GM21723 (cell line): ENCODE measurements around the gene BRMS1.
"Not testable (repeated sequence)": the region's sequence is repeated elsewhere in the genome, so short reads cannot be mapped to it uniquely, and the experiment has no call there.

ENCODE experiments used
- ATAC-seq: cut with Tn5 transposase; IDR thresholded peaks from one replicate; pipeline ENCODE4 v1.9.1; 2021; ENCODE audit warnings: mild to moderate bottlenecking, moderate library complexity; ENCODE audit not compliant: unreplicated experiment

BRMS1 gene

GRCh38 chr11:66311965-66312548 lies 32.8 kb downstream of the BRMS1 start:
- peak; percentile 65 for ATAC-seq

- ATAC-seq: no peak
These were observed 33.4 kb downstream of the BRMS1 start for GRCh38 chr11:66311470-66311964.

GRCh38 chr11:66310803-66311440 lies 34.0 kb downstream of the BRMS1 start:
- not testable (repeated sequence) for ATAC-seq

- ATAC-seq: no peak
These were observed 34.6 kb downstream of the BRMS1 start for GRCh38 chr11:66310324-66310723.

GRCh38 chr11:66309475-66309874 lies 35.4 kb downstream of the BRMS1 start:
- ATAC-seq: no peak

- ATAC-seq: no peak
These were observed 42.2 kb downstream of the BRMS1 start for GRCh38 chr11:66302656-66303055.

- ATAC-seq: no peak
These were observed 45.7 kb downstream of the BRMS1 start for GRCh38 chr11:66299186-66299585.

GRCh38 chr11:66297610-66298009 lies 47.3 kb downstream of the BRMS1 start:
- no peak for ATAC-seq

- no peak for ATAC-seq
These were observed 50.0 kb downstream of the BRMS1 start for GRCh38 chr11:66294626-66295620.

- no peak for ATAC-seq
These were observed 50.9 kb downstream of the BRMS1 start for GRCh38 chr11:66293777-66294625.

- ATAC-seq: no peak
These were observed 51.6 kb downstream of the BRMS1 start for GRCh38 chr11:66293352-66293751.

GRCh38 chr11:66292543-66293332 lies 52.2 kb downstream of the BRMS1 start:
- no peak for ATAC-seq

GRCh38 chr11:66291706-66292542 lies 53.0 kb downstream of the BRMS1 start, which contains the start of gene TMEM151A:
Gene TMEM151A, plus strand, starts transcription at chr11:66291894. Its CDS starts 120 bp downstream, at chr11:66292014.
- no peak for ATAC-seq

GRCh38 chr11:66291303-66291705 lies 53.6 kb downstream of the BRMS1 start:
- no peak for ATAC-seq

- ATAC-seq: no peak
These were observed 54.6 kb downstream of the BRMS1 start for GRCh38 chr11:66290330-66290621.

GRCh38 chr11:66289548-66290329 lies 55.2 kb downstream of the BRMS1 start:
- peak; percentile 39 for ATAC-seq

GRCh38 chr11:66288671-66289547 lies 56.0 kb downstream of the BRMS1 start, which contains the start of gene YIF1A:
Gene YIF1A, minus strand, starts transcription at chr11:66289143. Its CDS starts 158 bp downstream, at chr11:66288985.
- ATAC-seq: peak; percentile 88
